HG03457 (cell line): ENCODE measurements around the gene ECT2L.

ENCODE experiments used
- ATAC-seq: cut with Tn5 transposase; IDR thresholded peaks from one replicate; pipeline ENCODE4 v1.9.1; 2021; ENCODE audit warnings: moderate number of reproducible peaks; ENCODE audit not compliant: unreplicated experiment

ECT2L gene

DNA sequence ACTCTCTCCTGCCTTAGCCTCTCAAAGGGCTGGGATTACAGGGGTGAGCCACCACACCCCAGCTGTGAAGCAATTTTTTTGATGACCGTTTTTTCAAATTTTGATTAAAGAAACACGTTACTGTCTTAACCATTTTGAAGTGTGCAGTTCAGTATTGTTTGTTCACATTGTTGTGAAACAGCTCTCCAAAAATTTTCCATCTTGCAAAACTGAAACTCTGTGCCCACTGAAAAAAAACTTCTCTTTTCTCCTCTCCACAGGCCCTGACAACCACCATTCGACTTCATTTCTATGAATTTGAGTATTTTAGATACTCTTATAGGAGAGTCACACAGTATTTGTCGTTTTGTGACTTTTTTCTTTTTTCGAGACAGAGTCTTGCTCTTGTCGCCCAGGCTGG, 53.9 kb downstream of the ECT2L start:
- no peak for ATAC-seq

DNA sequence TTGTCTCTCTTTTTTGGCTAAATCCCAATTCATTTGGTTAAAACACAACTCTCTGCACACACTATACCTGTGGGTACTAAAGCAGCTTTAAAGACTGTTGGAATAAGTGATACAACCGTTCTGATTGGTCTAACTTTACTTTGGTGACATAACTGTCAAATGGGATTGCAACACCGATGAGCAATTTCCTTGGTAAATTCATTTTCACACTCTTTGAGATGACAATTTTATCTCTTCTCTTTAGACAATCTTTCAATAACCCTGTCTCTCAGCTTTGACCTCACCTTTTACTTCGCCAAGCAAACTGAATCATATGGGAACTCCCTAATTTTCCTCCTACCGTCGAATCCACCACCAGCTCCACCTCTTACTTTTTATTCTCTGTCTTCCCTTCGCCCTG, 60.8 kb downstream of the ECT2L start:
- no peak for ATAC-seq

DNA sequence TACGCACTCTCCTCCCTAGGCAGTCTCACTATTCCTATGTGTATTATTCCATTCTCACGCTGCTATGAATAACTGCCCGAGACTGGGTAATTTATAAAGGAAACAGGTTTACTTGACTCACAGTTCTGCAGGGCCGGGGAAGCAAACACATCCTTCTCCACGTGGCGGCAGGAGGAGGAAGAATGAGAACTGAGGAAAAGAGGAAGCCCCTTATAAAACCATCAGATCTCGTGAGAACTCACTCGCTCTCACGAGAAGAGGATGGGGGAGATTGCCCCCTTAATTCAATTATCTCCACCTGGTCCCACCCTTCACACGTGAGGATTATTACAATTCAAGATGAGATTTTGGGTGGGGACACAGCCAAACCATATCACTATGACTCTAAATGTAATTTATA, 61.9 kb downstream of the ECT2L start:
- no peak for ATAC-seq

DNA sequence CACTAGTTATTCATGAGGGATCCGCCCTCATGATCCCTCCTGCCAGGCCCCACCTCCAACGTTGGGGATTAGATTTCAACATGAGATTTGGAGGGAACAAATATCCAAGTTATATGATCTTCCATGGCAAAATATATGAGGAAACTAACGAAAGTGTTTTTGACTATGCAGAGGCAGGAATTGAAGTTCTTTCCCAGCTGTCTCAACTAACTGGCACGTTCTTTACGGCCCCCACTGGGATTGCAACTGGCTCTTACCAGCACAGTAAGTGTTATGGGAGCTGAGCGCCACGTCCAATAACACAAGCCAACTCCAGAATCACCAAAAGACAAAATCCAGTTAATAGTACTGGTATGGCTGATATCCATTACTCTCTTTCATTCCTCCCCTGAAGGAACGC, 66.6 kb downstream of the ECT2L start:
- ATAC-seq: no peak

DNA sequence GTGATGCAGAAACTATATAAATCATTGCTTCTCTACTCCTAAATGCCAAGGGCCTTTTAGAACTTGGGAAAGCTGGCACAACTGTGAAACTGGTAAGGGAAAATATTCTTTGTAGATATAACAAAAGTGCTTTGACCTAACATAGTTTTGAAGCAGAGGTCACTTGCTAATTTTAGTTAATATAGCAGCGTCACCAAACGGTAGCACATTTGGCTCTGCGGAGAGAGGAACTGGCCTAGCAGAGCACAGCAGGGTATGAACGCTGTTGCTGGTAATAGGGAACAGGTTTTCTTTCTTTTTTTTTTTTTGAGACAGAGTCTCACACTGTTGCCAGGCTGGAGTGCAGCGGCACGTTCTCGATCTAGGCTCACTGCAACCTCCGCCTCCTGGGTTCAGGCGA, 67.4 kb downstream of the ECT2L start:
- ATAC-seq: no peak

DNA sequence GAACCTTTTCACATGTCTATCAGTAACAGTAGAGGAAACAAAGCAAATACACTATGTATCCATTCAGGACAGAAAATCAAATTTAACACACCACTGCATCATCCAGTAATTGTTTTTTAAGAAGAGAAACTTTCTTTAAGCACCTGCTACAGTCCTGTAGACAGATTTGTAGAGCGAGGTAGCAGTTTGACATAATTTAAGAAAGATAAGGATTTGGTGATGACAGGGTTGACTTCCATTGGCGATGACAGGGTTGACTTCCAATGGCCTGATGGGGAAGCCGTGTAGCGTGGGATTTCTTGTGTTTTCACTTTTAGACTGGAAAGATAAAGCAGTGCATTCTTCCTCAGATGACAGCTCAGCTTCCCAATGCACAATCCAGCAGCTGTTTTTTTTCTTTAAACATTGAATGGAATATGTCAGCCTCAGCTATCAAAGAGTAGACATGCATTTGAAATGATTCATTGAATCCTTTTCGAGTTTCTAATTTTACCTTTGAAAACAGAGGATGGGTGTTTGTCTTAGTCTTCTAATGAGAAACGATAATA, 68.5 kb downstream of the ECT2L start:
- no peak for ATAC-seq

DNA sequence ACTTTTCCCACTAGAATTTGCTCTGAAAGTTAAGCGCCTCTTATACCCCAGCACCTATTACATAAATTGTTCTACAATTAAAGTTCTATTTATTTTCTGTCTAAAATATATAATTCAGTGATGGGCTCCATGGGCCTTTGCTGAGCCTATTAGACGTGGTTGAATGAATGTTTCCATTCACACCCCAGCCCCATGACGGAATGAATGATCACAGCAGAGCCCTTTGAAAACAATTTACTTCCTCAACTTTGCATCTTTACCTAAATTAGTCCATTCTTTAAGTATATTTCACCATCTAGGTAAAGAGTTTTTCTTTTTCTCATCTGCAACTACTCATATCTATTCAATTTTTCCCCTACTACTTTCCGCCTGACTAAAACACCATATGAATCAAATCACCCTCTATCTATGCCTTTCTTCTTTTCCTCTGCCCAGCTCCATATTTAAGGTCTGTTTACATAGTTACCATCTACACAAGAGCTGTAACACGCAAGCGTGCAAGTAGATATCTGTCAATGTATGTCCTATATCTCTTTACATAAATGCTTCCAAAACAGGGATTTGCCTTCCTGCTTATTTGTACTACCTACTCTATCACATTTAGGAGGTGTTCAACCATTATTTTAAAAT, 69.7 kb downstream of the ECT2L start:
- no peak for ATAC-seq

DNA sequence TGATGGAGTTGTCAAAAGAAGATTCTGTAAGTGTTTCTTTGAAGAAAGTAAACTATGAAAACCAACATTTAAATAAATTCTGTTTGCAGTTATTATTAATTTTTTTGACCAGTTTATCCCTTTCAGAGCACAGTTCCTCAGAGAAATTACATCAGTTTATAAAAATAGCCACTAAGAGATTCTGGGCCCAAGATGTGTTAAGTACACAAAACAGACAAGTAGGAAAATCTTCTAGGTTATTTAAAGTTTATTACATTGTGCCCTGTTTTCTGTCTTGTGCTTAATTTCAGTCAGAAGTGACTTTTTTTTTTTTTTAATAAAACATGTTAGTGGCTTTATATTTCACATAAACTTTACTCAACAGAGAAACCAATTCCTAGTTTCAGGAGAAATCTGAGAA, 72.3 kb downstream of the ECT2L start:
- no peak for ATAC-seq

DNA sequence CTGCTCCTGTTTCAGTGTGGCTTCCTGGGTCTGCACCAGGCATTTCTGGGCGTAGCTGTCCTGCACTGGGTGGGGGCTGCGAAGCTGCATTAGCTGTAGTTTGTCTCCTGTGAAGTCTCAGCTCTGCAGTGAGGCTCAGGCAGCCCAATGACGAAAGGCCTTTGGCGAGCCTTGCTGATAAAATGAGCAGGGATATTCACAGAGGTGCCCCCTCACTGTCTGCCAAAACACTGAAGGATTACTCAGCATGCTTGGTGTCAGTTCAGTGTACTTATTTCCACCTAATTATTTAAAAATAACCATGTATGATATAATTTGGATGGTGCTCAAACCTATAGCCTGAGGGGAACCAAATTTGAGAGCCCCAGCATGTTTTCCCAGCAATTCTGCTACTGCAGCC, 73.5 kb downstream of the ECT2L start:
- ATAC-seq: no peak

DNA sequence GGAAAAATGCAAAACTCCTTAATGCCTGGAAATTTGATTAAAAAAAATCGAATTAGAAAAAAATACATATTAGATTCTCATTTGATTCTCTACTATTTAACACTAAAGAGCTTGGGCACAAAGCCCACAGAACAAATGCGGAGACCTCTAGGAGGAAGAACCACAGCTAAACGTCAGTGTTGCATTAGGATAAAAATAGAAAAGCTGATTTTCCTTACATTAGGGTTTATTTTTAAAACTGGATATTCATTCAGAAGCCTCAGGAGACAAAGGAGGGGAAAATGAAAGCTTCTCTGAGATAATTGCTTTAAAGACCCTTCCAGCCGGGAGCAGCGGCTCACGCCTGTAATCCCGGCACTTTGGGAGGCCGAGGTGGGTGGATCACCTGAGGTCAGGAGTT, 77.3 kb downstream of the ECT2L start:
- no peak for ATAC-seq

DNA sequence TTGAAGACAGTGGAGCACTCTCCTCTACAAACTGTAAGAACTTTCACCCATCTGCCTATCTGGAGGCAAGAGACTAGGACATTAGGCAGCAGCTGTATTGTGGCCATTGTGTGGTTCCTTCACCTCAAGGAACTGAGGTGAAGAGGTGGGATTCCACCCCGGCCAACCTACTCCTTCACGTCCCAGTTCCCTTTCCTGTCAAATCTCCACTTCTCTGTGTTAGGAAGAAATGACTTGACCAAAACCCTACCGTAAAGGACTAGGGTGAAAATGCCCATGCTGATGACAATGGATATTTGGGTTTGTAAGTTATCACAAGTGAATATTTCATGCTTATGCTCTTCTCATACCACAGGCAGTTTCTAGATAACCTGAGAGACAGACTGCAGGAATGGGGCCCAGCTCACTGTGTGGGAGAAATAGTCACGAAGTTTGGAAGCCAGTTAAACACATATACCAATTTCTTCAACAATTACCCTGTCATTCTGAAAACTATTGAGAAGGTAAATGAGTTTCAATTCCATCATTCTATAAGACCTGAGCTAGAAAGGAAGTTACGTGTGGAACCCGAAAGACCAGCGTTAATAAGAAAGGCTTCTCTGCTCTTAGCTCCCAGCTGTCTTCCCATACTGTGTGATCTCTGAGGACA, 86.6 kb downstream of the ECT2L start:
- ATAC-seq: peak; percentile 58

DNA sequence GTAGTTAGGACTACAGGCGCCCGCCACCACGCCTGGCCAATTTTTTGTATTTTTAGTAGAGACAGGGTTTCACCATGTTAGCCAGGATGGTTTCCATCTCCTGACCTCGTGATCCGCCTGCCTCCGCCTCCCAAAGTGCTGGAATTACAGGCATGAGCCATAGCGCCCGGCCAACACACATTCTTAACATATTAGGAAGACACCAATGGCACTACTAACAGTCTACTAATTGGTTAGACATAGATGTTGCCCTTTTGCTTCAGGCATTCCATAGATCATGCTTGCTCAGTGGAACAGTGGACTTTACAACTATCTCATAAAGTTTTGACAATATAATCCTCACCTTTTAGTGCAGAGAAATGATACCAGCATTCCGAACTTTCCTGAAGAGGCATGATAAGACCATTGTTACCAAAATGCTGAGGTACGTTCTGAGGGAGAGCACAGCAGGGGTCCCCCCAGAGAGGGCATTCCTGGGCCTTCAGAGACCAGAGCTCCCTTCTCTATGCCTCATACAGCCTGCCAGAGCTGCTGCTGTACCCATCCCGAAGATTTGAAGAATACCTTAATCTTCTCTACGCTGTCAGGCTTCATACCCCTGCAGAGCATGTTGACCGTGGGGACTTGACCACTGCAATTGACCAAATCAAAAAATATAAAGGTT, 89.4 kb downstream of the ECT2L start:
- no peak for ATAC-seq

DNA sequence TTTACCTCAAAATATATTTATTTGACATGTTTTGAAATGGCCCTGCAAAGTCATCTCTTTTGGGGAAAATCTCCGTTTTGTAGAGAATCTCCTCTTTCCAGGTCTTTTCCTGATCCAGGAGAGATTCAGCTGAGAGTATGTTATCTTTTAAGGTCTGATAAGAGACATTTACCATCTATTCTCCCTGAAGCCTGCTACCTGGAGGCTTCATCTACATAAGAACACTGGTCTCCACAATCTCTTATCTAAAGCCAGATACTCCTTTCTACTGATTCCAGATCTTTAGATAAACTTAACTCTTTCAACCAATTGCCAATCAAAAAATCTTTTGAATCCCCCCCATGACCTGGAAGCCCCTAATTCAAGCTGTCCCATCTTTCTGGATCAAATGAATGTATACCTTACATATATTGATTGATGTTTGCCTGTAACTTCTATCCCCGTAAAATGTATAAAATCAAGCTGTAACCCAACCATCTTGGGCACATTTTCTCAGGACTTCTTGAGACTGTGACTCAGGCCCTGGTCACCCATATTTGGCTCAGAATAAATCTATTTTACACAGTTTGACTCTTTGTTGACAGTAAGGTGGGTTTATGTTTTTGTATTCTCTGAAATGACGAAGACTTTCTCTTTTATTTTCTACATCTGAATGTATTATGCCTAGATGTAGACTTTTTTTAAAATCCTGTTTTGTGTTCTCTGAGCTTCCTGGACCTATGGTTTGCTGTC, 95.5 kb downstream of the ECT2L start:
- no peak for ATAC-seq

DNA sequence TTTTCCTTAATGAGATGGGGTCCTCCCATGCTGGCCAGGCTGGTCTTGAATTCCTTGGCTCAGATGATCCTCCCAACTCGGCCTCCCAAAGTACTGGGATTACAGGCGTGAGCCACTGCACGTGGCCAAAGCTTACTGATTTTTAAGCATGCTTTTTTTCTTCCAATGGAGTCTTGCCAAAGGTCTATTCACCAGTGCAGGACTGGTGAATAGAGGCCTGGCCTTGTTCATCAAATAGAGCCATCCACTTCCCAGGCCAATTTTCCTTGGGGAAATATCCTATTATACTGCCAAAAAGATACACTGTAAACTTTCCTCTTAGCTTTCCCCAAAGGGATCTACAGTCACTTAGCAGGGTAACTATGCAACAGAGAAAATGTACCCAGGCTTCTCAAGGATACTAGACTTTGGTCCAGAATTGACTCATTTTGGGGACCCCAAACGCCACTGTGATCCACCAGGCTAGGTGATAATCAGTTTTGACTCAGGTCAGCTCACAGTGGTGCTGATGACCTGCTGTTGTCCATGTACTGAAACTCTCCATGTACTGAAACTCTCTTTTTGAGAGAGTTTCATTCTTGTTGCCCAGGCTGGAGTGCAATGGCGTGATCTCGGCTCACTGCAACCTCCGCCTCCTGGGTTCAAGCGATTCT, 100.3 kb downstream of the ECT2L start:
- ATAC-seq: no peak

DNA sequence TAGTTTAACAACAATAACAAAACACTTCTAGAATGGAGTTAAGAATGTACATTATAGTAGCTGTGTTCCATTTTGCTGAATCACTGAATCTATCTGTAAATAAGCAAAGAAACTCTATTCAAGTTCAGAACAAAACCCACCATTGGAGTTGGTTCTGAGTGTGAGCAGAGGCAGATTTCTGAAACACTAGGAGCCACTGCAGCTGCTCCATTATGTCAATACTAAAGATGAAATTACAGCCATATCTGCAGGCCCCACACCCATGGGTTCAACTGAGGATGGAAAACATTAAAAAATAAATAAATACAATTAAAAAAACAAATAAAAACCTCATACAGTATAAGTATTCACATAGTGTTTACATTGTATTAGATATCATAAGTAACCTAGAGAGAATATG, 101.1 kb downstream of the ECT2L start:
- ATAC-seq: no peak

DNA sequence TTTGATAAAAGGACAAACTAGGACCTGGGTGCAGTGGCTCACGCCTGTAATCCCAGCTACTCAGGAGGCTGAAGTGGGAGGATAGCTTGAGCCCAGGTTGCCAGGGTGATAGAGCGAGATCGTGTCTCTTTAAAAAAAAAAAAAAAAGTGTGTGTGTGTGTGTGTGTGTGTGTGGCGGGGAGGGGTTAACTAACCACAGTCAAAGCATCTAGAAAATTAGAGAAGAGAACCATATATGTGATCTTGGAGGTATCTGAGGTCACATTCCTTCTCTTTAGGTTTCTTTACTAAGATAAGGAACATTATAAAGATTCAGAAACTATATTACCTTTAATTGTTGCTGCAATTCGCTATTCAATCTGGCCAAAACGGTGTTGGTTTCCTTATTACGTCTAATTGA, 111.3 kb downstream of the ECT2L start:
- no peak for ATAC-seq

DNA sequence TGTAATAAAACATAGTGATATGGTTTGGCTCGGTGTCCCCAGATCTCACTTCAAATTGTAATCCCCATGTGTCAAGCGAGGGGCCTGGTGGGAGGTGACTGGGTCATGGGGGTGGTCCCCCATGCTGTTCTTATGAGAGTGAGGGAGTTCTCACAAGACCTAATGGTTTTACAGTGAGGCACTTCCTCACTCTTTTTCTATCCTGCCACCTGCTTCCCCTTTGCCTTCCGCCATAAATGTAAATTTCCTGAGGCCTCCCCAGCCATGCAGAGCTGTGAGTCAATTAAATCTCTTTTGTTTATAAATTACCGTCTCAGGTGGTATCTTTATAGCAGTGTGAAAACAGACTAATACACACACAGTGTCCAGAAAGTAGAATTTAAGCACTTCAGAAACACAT, 113.6 kb downstream of the ECT2L start:
- ATAC-seq: no peak

DNA sequence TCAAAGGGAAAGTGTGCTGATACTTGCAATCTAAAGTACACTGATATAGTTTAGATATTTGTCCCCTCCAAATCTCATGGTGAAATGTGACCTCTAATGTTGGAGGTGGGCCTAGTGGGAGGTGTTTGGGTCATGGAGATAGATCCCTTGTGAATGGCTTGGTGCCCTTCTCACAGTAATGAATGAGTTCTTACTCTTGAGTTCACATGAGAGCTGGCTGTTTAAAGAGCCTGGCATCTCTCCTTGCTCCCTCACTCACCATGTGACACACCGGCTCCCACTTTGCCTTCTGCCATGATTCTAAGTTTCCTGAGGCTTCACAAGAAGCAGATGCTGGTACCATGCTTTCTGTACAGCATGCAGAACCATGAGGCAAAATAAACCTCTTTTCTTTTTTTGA, 114.1 kb downstream of the ECT2L start:
- no peak for ATAC-seq

DNA sequence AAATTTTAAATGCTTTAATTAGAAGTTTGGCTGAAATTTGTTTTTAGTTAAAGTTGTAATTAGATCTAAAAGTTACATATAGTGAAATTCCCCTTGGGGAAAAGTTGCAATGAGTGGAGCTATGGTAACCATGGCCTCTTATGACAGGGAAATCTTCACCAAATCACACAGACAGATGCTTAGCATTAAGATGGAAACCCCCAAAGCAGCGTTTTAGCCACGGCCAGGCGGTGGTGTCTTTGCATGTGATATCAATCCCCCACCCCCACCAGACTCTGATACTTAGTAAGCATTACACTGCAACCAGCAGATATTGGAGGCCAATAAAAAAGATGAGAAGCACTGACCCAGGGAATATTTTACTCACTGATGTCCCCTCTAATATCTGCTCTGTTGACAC, 116.4 kb downstream of the ECT2L start:
- ATAC-seq: no peak

DNA sequence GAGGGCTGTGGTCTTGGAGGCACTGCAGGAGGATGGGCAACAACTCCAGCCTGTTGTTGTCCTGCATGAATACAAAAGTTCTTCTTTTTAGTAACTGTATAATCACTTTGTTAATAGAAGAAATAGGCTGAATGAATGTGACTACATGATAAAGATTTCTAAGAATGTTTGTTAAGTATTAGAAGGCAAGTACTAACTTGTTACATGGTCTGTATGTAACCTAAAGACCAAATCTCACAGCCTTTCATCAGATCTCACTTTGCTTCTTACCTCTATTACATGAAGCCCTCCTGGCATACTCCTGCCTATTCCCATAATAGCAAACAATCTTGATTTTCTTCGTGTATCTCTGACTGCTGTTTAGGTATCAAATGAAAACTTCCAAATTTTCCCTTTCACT, 118.8 kb downstream of the ECT2L start:
- ATAC-seq: no peak

DNA sequence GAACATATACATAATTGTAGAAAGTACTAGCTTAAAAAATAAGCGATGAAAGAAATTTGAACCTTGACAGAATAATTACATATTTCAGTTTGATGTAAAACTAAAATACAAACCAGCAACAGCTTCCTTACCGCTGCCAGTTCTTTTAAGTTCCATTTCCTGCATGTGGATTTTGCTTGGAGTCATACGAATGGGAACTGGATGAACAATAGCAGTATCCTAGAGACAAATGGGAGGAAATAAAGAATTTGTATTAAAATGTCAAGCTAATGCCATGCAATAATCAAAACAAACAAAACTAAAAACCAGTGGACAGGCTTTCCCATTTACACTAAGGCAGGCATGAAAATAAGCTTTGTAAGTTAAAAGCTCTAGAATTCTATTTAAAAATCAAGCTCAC, 125.0 kb downstream of the ECT2L start:
- no peak for ATAC-seq
